ENCODE data around the gene VASH1.

The VASH1 gene

DNA sequence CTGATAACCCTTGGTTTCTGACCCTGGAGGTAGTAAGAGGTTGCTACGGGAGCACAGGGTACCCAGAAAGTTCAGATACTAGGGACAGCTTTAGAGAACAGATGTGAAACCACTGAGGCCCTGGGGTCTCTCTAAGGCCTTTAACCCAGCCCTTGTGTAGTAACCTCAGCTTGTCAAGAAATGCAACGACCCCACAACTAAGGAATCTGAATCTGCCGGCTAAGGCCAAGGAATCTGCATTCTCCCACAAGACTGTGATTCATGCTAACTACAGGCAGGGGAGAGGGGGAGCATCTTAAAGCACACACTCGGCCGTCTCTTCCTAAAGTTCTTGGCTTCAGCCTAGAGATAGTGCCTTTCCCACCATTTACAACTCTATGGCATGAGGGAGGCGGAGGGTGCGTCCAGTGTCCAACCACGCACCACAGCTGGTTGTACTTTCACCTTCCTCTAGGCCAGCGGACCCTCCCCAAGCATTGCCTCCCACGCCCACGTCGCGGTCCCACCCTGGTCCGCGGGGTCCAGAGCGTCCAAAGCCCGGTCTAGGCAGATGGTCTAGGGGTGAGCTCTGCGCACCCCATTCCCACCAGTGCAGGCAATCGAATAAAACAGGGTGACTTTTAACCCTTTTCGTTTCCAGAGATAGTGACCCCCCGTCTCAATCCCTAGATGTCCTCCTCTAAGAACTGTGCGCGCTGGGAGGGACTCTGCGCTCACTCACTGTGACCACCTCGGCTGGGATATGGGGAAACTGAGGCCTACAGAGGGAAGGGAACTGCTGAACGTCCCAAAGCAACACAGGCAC lies 735 bp upstream of the VASH1 start:
- DNase-seq (ENCODE audit: insufficient read length, low spot score) (no peak), FAIRE-seq (no peak)
- TF ChIP-seq POLR2A (IDR thresholded peaks at IDR 0.05; ENCODE audit: low read depth, low read length): no peak
- no peak for TF ChIP-seq POLR2AphosphoS5 (IDR thresholded peaks at IDR 0.05; ENCODE audit: low read depth, low read length)
- no peak for TF ChIP-seq TAF1 (IDR thresholded peaks at IDR 0.05; ENCODE audit: low read depth, low read length)
- no peak for TF ChIP-seq POU2F2 (IDR thresholded peaks at IDR 0.05; ENCODE audit: low read depth, low read length)
- TF ChIP-seq SPI1 (IDR thresholded peaks at IDR 0.05; ENCODE audit: low read depth, low read length): no peak
- no peak for TF ChIP-seq PAX5 (IDR thresholded peaks at IDR 0.05; ENCODE audit: insufficient read depth, low read length, severe bottlenecking)

DNA sequence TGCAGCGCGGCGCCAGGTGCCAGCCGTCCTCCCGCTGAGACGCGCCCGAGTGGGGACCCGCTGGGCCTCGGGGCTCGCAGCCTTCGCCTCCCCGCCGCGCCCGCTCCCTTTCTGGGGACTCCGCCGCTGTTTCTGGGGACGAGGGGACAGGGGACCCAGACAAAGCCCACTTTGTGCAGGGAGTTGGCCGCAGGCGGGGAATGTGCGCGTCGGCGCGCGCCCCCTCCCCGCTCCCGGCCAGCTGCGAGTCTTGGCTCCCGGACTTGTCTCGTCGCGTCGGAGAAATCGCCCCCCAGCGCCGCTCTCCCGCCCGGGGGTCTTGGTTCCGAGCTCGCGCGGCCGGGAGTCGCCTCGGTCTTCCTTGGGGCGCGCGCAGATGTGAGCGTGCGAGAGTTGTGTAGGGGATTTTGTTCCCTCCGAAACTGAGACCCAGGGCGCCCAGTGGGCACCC lies 717 bp downstream of the VASH1 start:
- no peak for DNase-seq (ENCODE audit: insufficient read length, low spot score)

DNA sequence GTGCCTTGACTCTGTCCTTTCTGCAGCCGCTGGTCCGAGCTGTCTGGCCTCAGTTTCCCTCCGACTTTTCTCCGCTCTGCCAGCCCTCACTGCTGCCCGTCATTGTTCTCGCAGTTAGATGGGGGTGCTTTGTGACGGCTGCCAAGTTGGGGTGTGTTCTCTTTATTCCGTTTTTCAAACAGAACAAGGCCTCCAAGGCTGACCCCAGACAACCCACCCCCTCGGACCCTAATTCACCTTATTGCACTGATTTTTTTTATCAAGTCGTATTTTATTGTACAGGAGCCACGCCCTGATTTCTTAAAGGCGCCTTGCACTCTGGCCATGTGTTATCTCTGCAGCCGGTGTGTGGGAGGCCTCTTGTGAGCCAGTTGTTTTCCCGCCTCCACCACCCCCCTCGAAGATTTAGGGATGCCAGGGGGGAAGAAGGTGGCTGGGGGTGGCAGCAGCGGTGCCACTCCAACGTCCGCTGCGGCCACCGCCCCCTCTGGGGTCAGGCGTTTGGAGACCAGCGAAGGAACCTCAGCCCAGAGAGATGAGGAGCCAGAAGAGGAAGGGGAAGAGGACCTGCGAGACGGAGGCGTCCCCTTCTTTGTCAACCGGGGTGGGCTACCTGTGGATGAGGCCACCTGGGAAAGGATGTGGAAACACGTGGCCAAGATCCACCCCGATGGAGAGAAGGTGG lies 1.3 kb downstream of the VASH1 start:
- DNase-seq (ENCODE audit: insufficient read length, low spot score) (no peak), FAIRE-seq (peak; percentile 41)
- TF ChIP-seq PAX5 (IDR thresholded peaks at IDR 0.05; ENCODE audit: insufficient read depth, low read length, severe bottlenecking) (no peak), POLR2A (IDR thresholded peaks at IDR 0.05; ENCODE audit: low read depth, low read length) (no peak), TAF1 (IDR thresholded peaks at IDR 0.05; ENCODE audit: low read depth, low read length) (no peak), POLR2AphosphoS5 (IDR thresholded peaks at IDR 0.05; ENCODE audit: low read depth, low read length) (no peak), SPI1 (IDR thresholded peaks at IDR 0.05; ENCODE audit: low read depth, low read length) (no peak), POU2F2 (IDR thresholded peaks at IDR 0.05; ENCODE audit: low read depth, low read length) (no peak)

More for the DNA sequence above, 717 bp downstream of the VASH1 start:
- no peak for TF ChIP-seq POU2F2 (IDR thresholded peaks at IDR 0.05; ENCODE audit: low read depth, low read length)
- no peak for TF ChIP-seq POLR2AphosphoS5 (IDR thresholded peaks at IDR 0.05; ENCODE audit: low read depth, low read length)
- TF ChIP-seq POLR2A (IDR thresholded peaks at IDR 0.05; ENCODE audit: low read depth, low read length): no peak
- no peak for TF ChIP-seq TAF1 (IDR thresholded peaks at IDR 0.05; ENCODE audit: low read depth, low read length)
- TF ChIP-seq SPI1 (IDR thresholded peaks at IDR 0.05; ENCODE audit: low read depth, low read length): no peak
- no peak for TF ChIP-seq PAX5 (IDR thresholded peaks at IDR 0.05; ENCODE audit: insufficient read depth, low read length, severe bottlenecking)
- FAIRE-seq: no peak

DNA sequence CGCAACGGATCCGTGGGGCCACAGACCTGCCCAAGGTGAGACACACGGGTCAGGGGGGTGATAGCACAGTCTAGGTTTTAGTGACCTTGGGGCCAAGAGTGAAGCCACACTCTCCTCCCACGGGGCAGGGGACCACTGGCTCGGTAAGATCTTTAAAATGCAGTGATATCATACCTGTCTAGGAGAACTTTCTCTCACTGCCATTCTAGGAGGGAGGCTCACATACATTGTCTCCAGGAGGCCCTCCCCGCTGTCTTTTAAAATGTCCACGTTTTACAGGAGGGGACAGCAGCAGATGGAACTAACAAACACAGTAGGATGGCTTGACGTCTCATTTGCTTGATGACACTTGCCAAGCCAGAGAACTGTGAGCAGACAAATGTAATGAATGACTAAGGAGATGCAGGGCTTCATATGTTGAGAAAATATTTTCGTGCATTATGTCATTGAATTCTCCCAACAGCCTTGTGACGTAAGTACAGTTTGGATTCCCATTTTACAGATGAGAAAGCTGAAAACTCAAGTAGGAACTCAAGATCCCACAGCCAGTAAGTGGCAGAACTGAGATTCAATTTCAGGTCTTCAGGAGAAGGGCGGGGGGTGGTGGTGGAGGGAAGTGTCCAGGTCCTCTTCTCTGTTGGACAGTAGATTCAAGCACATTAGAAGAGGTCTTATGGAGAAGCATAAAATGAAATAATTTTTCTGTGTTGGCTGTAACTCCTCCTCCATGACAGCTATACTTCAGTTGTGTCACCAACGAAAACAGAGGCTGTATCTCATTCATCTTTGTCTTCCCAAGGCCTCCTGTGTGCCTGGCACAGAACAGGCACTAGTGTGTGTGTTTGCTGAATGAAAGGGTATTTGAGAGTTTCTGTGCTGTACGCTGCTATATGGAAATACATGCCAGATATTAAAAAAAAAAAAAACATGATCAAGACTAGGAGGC lies 2.1 kb downstream of the VASH1 start:
- no peak for DNase-seq (ENCODE audit: insufficient read length, low spot score)
- TF ChIP-seq POU2F2 (IDR thresholded peaks at IDR 0.05; ENCODE audit: low read depth, low read length): no peak
- TF ChIP-seq POLR2AphosphoS5 (IDR thresholded peaks at IDR 0.05; ENCODE audit: low read depth, low read length): no peak
- TF ChIP-seq POLR2A (IDR thresholded peaks at IDR 0.05; ENCODE audit: low read depth, low read length): no peak
- TF ChIP-seq SPI1 (IDR thresholded peaks at IDR 0.05; ENCODE audit: low read depth, low read length): no peak
- no peak for TF ChIP-seq TAF1 (IDR thresholded peaks at IDR 0.05; ENCODE audit: low read depth, low read length)
- no peak for TF ChIP-seq PAX5 (IDR thresholded peaks at IDR 0.05; ENCODE audit: insufficient read depth, low read length, severe bottlenecking)
- FAIRE-seq: peak; percentile 28

DNA sequence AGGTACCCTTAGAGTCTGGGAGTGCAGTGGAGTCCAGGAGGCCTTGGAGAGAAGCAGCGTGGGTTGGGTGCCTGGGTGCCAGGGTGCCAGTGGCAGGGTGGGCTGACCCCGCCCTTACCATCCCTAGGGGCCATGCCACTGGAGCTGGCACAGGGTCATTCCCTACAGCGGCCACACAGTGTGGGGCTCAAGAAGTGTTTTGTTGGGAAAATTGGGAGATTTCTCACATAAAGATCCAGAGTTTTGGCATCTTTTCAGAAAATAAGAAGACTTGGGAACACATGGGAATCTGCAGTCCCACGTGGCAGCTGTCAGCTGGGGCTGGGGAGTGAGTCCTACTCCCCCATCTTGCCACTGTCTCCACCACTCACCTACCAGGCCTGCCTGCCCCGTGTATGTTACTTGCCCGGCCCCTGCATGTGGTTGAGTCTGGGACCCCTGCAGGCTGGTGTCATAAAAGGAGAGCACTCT lies 4.2 kb downstream of the VASH1 start:
- FAIRE-seq (no peak), DNase-seq (ENCODE audit: insufficient read length, low spot score) (no peak)
- no peak for TF ChIP-seq TAF1 (IDR thresholded peaks at IDR 0.05; ENCODE audit: low read depth, low read length)
- no peak for TF ChIP-seq POLR2AphosphoS5 (IDR thresholded peaks at IDR 0.05; ENCODE audit: low read depth, low read length)
- no peak for TF ChIP-seq PAX5 (IDR thresholded peaks at IDR 0.05; ENCODE audit: insufficient read depth, low read length, severe bottlenecking)
- TF ChIP-seq SPI1 (IDR thresholded peaks at IDR 0.05; ENCODE audit: low read depth, low read length): no peak
- no peak for TF ChIP-seq POLR2A (IDR thresholded peaks at IDR 0.05; ENCODE audit: low read depth, low read length)
- no peak for TF ChIP-seq POU2F2 (IDR thresholded peaks at IDR 0.05; ENCODE audit: low read depth, low read length)

DNA sequence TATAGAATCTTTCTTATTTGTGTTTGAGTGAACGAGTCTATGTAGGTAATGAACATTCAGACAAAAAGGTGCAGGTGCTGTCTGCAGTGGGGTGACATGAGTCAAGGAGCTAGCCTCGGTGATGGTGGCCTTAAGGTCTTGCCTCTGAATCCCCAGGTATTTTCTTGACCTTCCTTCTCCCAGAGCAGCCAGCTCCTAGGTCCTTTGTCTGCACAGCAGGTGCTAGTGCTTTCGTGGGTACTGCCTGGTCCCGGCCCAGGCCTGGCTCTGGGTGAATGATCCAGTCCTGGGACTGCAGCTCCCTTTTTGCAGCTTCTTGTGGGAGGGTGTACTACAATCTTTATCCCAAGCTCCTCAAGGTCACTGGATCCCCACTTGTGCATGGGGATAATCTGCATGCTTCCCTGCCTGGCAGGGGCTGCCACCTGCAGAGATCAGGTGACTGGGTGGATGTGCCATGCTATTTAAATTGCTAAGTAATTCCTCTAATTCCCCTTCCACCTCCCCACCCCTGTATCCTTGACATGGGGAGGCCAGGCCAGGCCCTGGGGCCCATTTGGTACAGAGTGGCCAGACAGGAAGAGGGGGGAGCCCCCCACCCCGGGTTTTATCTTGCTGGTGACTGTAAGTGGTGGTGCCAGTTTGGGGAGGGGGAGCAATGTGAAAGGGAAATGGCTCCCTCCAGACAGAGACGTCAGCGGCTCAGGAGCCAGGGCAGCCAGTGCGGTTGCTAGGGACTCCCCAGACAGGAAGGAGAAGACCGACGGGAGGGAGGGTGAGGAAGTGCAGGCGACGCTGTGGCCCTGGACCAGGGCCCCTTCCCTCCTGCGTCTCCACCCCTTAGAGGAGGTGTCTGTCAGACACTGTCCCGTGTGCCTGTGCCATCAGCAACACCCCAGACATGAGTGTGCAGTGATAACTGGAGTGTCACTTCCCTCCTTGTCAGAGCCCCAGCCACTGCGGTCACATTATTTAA lies 6.7 kb downstream of the VASH1 start:
- TF ChIP-seq SPI1 (IDR thresholded peaks at IDR 0.05; ENCODE audit: low read depth, low read length) (peak; percentile 73), POLR2AphosphoS5 (IDR thresholded peaks at IDR 0.05; ENCODE audit: low read depth, low read length) (no peak)
- FAIRE-seq: peak; percentile 93
- DNase-seq (ENCODE audit: insufficient read length, low spot score): peak; percentile 75

DNA sequence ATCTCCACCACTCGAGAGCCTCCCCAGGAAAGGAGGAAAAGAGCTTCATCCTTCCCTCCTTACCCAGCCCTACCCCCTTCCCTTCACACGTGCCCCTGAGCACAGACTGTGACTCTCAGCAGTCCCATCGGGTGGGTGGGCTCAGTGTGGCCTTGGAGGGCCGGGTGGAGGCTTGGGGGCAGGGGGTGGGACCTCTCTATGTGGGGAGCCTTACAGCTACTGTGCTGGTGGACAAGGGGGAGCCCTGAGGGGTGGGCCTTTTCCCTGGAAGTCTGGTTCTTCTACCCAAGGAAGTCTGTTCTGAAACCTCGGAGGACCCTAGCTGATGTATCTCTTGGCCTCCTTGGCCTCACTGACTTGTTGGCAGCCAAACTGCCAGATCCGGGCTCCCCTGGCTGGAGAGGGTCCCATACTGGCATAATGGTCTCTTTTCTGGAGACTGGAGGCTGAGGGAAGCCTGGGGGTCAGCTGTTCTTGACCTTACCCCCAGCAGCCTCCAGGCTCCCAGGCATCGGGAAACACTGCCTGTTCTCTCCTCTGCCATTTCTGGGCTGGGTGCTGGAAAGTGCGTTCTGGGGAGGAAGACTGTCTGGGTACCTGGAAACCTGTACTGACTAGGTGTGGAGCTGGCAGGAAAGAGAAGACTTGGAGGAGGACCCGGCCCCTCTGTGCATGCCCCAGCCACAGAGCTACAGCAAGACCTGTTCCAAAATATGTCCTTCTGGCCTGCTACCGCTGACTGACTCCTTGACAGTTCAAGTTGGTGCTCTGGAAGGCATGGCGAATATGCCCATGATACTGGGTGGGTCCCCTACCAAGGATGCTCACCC lies 7.6 kb downstream of the VASH1 start:
- FAIRE-seq (no peak), DNase-seq (ENCODE audit: insufficient read length, low spot score) (no peak)
- TF ChIP-seq POLR2A (IDR thresholded peaks at IDR 0.05; ENCODE audit: low read depth, low read length) (no peak), POU2F2 (IDR thresholded peaks at IDR 0.05; ENCODE audit: low read depth, low read length) (no peak), PAX5 (IDR thresholded peaks at IDR 0.05; ENCODE audit: insufficient read depth, low read length, severe bottlenecking) (no peak), TAF1 (IDR thresholded peaks at IDR 0.05; ENCODE audit: low read depth, low read length) (no peak), POLR2AphosphoS5 (IDR thresholded peaks at IDR 0.05; ENCODE audit: low read depth, low read length) (no peak), SPI1 (IDR thresholded peaks at IDR 0.05; ENCODE audit: low read depth, low read length) (no peak)

Data from GM12891 (cell line).